ENCODE measurements around the gene NFIA.
A peak's percentile ranks its signal among the peaks of the same experiment; 100 is the strongest.

NFIA gene

GRCh38 chr1:61433646-61434045, 351.3 kb downstream of the NFIA start:
- no peak overlapping the region for H3K27ac ChIP-seq
- DNase-seq, result no peak
- TF ChIP-seq CTCF (IDR thresholded peaks at IDR 0.05; ENCODE audit: low read depth, low read length, missing control alignments), result no peak
- no peak overlapping the region for H3K4me3 ChIP-seq (ENCODE audit: low read depth, low read length)
- in situ Hi-C loops (cut with HindIII; ENCODE audit: low pct_ligation_motif_present, low sequenced_read_pairs), result no loop called here
- no peaks in the 10 kb centered on the region for H3K36me3 ChIP-seq (replicated peaks)
- H3K27me3 ChIP-seq (replicated peaks), result no peaks in the 10 kb centered on the region

GRCh38 chr1:61434276-61434675, 351.9 kb downstream of the NFIA start:
- no peak overlapping the region for H3K27ac ChIP-seq
- peak; percentile 38 for DNase-seq
- H3K27me3 ChIP-seq (replicated peaks), result no peaks in the 10 kb centered on the region
- H3K4me3 ChIP-seq (ENCODE audit: low read depth, low read length), result no peak overlapping the region
- in situ Hi-C loops (cut with HindIII; ENCODE audit: low pct_ligation_motif_present, low sequenced_read_pairs), result no loop called here
- H3K36me3 ChIP-seq (replicated peaks), result no peaks in the 10 kb centered on the region
- no peak for TF ChIP-seq CTCF (IDR thresholded peaks at IDR 0.05; ENCODE audit: low read depth, low read length, missing control alignments)

GRCh38 chr1:61435226-61435625, 352.9 kb downstream of the NFIA start:
- Histone ChIP-seq H3K36me3 (replicated peaks) (no peaks in the 10 kb centered on the region), H3K27ac (no peak overlapping the region), H3K27me3 (replicated peaks) (no peaks in the 10 kb centered on the region), H3K4me3 (ENCODE audit: low read depth, low read length) (no peak overlapping the region)
- DNase-seq, result no peak
- in situ Hi-C loops (cut with HindIII; ENCODE audit: low pct_ligation_motif_present, low sequenced_read_pairs), result no loop called here
- no peak for TF ChIP-seq CTCF (IDR thresholded peaks at IDR 0.05; ENCODE audit: low read depth, low read length, missing control alignments)

- in situ Hi-C loops (cut with HindIII; ENCODE audit: low pct_ligation_motif_present, low sequenced_read_pairs), result no loop called here
- no peak for DNase-seq
- Histone ChIP-seq H3K27ac (no peak overlapping the region), H3K27me3 (replicated peaks) (no peaks in the 10 kb centered on the region), H3K4me3 (ENCODE audit: low read depth, low read length) (no peak overlapping the region), H3K36me3 (replicated peaks) (no peaks in the 10 kb centered on the region)
- peak; percentile 46 for TF ChIP-seq CTCF (IDR thresholded peaks at IDR 0.05; ENCODE audit: low read depth, low read length, missing control alignments)
Observed at GRCh38 chr1:61436016-61436415, 353.7 kb downstream of the NFIA start.

- H3K36me3 ChIP-seq (replicated peaks), result no peaks in the 10 kb centered on the region
- no peak overlapping the region for H3K27ac ChIP-seq
- H3K4me3 ChIP-seq (ENCODE audit: low read depth, low read length), result no peak overlapping the region
- no peak for DNase-seq
- in situ Hi-C loops (cut with HindIII; ENCODE audit: low pct_ligation_motif_present, low sequenced_read_pairs), result no loop called here
- H3K27me3 ChIP-seq (replicated peaks), result no peaks in the 10 kb centered on the region
- no peak for TF ChIP-seq CTCF (IDR thresholded peaks at IDR 0.05; ENCODE audit: low read depth, low read length, missing control alignments)
Observed at GRCh38 chr1:61436491-61437120, 354.2 kb downstream of the NFIA start.

- DNase-seq, result no peak
- in situ Hi-C loops (cut with HindIII; ENCODE audit: low pct_ligation_motif_present, low sequenced_read_pairs), result no loop called here
- TF ChIP-seq CTCF (IDR thresholded peaks at IDR 0.05; ENCODE audit: low read depth, low read length, missing control alignments), result no peak
- Histone ChIP-seq H3K36me3 (replicated peaks) (no peaks in the 10 kb centered on the region), H3K27ac (no peak overlapping the region), H3K27me3 (replicated peaks) (no peaks in the 10 kb centered on the region), H3K4me3 (ENCODE audit: low read depth, low read length) (no peak overlapping the region)
Observed at GRCh38 chr1:61439234-61439633, 356.9 kb downstream of the NFIA start.
